ENCODE measurements around the gene AFAP1L1.

DNA sequence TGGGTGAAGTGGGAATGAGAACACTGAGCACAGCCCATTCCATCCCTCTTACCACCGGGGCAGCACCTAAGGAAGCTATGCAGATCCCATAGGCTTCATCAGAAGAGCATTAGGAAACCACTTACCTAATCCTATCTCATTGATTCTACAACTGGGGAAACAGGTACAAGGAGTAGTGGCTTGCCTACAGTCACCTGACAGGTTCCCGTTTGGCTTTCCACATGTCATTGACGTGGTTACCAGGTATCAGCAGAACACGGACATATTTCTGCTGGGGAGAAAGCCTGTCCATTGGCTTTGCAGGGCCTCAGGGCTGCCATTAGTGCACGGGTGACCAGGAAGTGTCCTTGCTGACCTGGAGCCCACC lies 11.3 kb downstream of the AFAP1L1 start:
- TF ChIP-seq, protein P1, sequence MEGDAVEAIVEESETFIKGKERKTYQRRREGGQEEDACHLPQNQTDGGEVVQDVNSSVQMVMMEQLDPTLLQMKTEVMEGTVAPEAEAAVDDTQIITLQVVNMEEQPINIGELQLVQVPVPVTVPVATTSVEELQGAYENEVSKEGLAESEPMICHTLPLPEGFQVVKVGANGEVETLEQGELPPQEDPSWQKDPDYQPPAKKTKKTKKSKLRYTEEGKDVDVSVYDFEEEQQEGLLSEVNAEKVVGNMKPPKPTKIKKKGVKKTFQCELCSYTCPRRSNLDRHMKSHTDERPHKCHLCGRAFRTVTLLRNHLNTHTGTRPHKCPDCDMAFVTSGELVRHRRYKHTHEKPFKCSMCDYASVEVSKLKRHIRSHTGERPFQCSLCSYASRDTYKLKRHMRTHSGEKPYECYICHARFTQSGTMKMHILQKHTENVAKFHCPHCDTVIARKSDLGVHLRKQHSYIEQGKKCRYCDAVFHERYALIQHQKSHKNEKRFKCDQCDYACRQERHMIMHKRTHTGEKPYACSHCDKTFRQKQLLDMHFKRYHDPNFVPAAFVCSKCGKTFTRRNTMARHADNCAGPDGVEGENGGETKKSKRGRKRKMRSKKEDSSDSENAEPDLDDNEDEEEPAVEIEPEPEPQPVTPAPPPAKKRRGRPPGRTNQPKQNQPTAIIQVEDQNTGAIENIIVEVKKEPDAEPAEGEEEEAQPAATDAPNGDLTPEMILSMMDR (IDR thresholded peaks at IDR 0.05): no peak
- no peak for TF ChIP-seq ZFX (IDR thresholded peaks at IDR 0.05; ENCODE audit: borderline replicate concordance)
